ENCODE measurements around the gene COL25A1.

The COL25A1 gene

DNA sequence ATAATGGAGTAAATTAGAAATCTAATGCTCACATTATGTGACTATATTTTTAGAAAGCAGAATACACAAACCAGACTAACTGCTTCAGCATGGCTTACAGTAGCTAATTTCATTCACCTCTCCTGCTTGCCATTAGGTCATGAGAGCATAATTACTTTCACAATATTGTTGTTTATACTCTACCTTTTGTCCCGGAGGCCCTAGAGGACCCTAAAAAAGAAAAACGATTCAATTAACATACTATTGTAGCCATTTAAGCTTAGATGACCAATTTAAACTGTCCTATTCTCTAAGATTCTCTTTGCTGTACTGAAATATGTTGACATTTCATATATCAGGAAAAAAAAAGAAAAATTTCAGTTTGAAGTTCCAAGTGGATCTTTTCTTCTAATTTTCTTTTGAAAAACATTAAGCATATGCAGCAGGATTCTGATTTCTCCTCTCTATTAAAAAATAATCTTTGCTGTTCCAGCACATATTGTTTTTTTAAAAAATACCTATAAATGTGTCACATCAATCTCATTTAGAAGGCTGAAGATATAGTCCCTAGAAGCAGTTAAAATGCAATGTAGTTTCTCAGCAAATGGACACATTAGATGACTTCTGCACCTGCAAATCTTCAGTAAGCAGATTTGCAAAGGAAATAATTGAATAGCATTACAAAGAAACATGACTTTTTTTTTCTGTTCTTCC is 381.9 kb downstream of the COL25A1 start:
- H3K36me3 Mint-ChIP-seq: no peaks in the 10 kb centered on the region
- no peaks in the 10 kb centered on the region for H3K9me3 Mint-ChIP-seq
- H3K27me3 Mint-ChIP-seq: no peaks in the 10 kb centered on the region
- no peak overlapping the region for H3K27ac Mint-ChIP-seq
- no peak overlapping the region for H3K4me3 Mint-ChIP-seq
- peaks cover 3% of the 10 kb centered on the region for H3K4me1 Mint-ChIP-seq

DNA sequence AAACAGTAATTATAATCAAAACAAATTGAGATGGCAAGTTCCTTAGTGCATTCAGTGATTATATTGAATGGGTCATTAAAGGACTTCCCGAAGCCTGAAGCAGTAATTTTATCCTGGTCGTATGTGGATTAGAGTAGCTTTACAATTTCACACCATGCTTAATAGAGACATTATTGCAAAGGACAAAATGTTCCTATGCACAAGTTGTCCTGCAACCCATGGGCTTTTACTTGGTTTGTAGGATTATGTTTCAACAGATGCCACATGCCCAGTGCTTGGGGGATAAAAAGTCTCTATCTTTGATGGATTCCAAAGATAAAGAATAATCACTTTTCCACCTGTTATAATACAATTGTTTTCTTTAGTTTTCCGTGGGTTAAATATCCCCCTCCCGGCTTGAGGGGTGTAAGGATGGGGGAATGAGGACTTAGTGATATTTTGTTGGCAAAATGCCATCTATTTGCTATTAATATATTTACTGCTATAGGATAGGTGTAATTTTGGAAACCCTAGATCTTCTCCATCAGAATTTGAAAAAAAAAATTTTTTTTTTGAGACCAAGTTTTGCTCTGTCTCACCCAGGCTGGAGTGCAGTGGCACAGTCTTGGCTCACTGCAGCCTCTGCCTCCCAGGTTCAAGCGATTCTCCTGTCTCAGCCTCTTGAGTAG is 383.1 kb downstream of the COL25A1 start:
- Mint-ChIP-seq H3K27ac (no peak overlapping the region), H3K4me1 (peaks cover 3% of the 10 kb centered on the region), H3K36me3 (no peaks in the 10 kb centered on the region), H3K27me3 (no peaks in the 10 kb centered on the region), H3K4me3 (no peak overlapping the region), H3K9me3 (no peaks in the 10 kb centered on the region)

DNA sequence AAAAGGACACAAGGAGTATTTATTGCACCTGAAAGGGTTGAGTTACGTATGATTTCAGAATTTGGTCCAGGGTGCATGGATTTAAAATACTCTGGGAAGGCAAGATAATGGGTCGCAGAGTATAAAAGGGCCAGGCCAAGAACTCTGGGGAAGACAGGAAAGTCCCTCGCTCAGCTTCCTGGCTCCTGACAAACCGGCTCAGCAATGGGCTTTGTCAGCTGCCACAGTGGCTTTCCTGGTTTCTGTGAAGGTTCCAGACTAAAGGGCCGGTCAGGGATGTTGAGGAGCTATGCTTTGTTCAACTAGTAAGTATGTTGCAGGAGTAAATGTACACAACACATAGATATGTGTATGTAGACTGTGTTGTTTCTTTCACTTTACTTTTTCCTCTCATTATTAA is 385.2 kb downstream of the COL25A1 start:
- Mint-ChIP-seq H3K4me1 (peaks cover 3% of the 10 kb centered on the region), H3K27me3 (no peaks in the 10 kb centered on the region), H3K4me3 (no peak overlapping the region), H3K9me3 (no peaks in the 10 kb centered on the region), H3K27ac (no peak overlapping the region), H3K36me3 (no peaks in the 10 kb centered on the region)

DNA sequence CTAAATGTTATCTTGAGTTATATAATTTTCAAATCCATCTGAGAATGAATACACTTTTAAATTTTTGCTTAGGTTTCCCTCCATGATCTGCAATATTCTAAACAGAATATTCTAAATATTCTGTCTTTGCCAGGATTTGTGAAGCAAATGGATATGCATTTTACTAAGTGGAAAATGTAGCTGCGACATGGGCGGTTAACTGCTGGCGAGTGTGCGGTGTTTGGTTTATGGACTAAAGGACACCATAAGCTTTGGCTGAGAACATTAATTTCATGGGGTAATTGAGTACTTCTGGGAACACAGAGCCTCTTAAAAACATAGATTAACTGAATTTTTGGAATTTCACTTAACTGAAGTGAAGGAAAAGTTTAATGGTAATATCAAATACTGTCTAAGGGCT is 385.8 kb downstream of the COL25A1 start:
- no peaks in the 10 kb centered on the region for H3K9me3 Mint-ChIP-seq
- H3K36me3 Mint-ChIP-seq: no peaks in the 10 kb centered on the region
- H3K4me1 Mint-ChIP-seq: no peaks in the 10 kb centered on the region
- H3K4me3 Mint-ChIP-seq: no peak overlapping the region
- no peaks in the 10 kb centered on the region for H3K27me3 Mint-ChIP-seq
- H3K27ac Mint-ChIP-seq: no peak overlapping the region

DNA sequence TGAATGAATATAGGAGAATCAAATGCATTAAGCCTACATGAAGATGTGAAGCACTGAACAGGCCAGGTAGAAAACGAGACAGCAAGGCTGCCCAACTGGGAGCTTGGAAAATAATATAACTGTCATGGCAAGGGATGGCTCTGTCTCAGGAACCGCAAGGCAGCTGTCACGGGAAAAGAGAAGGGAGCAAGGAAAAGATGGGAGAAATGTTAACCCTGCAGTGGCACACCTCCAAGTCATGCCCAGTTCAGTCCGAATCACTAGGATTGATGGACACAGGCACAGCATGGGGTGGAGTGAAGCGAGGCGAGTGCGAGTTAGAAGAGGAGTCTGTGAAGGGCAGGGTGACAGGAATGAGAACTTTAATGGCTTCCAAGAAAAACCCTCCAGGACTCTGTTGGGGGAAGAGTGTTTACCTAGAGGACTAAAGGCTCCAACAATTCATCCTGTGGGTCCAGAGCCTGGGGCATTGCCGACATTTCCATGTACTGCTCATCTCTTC is 395.5 kb downstream of the COL25A1 start:
- Mint-ChIP-seq H3K36me3 (no peaks in the 10 kb centered on the region), H3K4me3 (no peak overlapping the region), H3K9me3 (no peaks in the 10 kb centered on the region), H3K27me3 (peaks cover 1% of the 10 kb centered on the region), H3K4me1 (no peaks in the 10 kb centered on the region), H3K27ac (no peak overlapping the region)

DNA sequence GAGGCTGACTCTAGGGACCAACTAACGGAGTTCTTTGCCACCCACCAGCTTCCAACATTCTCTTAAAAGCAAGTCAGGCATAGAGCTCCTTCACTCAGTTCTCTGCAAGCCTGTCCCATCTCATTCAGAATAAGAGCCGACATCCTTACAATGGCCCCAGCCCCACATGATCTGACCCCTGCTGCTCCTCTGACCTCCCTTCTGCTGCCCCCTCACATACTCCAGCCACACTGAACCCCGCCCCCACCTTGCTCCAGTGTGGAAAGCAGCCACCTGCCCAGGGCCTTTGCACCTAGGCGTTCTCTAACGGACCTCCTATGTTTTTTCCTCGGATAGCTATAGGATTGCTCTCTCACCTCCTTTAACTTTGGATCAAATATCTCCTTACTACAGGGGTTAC is 396.5 kb downstream of the COL25A1 start:
- Mint-ChIP-seq H3K27ac (no peak overlapping the region), H3K4me3 (no peak overlapping the region), H3K9me3 (no peaks in the 10 kb centered on the region), H3K4me1 (no peaks in the 10 kb centered on the region), H3K36me3 (no peaks in the 10 kb centered on the region), H3K27me3 (peaks cover 1% of the 10 kb centered on the region)

DNA sequence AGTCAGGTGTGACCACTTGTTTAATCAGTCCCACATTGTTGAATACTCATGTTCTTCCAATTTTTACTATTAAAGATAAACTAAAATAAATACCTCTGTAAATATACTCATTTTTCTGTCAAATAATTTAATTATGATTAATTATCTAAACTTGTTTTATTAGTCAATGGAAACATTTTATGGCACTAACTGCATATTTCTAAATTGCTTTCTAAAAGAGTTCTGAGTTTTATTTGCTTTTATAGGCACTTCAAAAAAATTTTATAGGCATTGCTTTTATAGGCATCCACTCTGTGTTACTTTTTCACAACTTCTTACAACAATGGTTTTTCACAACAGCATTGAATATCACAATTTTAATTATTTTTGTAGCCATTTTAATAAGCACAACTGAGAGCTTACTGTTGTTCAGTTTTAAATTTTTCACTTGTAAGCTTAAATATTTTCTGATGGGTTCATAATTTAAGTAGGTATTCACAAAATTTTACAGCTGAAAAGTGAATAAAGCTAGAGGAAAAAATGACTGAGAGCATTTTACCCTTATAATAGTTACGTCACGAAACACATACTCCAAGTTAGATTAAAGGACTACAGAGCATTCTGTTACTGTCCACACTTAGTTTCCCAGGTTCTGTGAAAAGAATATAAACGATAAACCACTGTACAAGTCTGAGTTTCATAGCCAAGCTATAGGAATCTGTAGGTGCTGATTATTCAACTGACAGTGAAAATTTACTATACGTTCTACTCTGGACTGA is 398.8 kb downstream of the COL25A1 start:
- Mint-ChIP-seq H3K36me3 (no peaks in the 10 kb centered on the region), H3K27ac (no peak overlapping the region), H3K4me1 (no peaks in the 10 kb centered on the region), H3K27me3 (no peaks in the 10 kb centered on the region), H3K4me3 (no peak overlapping the region), H3K9me3 (no peaks in the 10 kb centered on the region)

DNA sequence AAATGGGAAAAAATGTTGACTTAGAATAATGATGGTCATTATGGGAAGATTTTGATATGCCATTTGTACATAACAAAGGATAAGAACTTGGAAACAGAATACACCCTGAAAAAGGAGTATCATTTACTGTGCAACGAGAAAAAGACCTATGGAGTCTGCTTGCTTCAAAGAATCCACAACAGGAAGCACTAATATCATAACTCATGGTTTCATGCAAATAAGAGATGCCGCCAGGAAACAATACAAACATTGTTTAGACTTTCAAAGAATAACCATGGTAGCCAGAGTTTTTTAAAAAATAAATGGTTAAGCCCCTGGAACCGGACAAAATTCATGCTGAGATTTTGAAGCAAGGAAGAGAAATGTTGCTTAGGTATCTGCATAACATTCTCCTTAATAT is 399.7 kb downstream of the COL25A1 start:
- Mint-ChIP-seq H3K27ac (no peak overlapping the region), H3K36me3 (no peaks in the 10 kb centered on the region), H3K4me1 (no peaks in the 10 kb centered on the region), H3K27me3 (no peaks in the 10 kb centered on the region), H3K4me3 (no peak overlapping the region), H3K9me3 (no peaks in the 10 kb centered on the region)

DNA sequence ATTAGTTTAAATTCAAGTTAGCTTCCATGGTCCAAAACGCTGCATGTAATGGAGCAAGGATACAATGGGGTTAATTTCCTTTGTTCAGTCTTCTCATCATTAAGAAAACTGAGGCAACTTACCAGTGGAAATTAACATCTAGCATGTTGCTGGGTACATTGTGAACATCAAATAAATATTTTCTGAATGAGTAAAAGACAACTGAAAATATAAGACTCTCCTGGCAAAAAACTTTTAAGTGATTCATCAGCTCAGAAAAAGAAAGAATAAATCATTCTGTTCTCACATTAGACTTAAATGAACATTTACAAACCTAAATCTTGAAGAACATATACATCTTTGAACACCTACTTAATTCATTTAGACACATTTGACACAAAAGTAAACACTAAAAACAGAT is 401.2 kb downstream of the COL25A1 start:
- Mint-ChIP-seq H3K27ac (no peak overlapping the region), H3K27me3 (no peaks in the 10 kb centered on the region), H3K4me3 (no peak overlapping the region), H3K36me3 (no peaks in the 10 kb centered on the region), H3K9me3 (no peaks in the 10 kb centered on the region), H3K4me1 (no peaks in the 10 kb centered on the region)

DNA sequence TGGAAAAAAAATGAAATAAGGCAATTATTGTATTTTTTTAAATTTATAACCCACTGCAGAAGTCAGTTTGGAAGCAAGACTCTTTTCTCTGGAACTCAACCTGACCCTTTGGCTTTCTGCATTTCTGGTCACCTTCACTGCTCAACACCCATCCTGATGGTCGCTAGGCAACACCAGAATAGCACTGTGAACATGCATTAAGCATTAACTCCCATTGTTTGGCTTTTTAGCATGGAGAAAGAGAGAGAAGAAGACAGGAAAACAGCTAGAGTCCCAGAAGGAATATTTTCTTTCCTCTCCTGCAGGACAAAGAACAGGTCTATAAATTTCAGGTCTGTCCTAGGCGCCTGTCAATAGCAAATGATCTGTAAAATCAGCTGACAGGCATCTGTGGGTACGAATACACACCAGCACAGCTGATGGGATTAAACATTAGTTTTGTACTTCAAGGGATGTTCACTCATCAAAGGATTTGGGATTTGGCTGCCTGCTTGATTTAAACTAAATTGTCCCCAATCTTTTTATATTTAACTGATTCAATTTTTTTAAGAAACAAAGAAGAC is 402.4 kb downstream of the COL25A1 start:
- Mint-ChIP-seq H3K4me1 (no peaks in the 10 kb centered on the region), H3K9me3 (no peaks in the 10 kb centered on the region), H3K36me3 (no peaks in the 10 kb centered on the region), H3K27ac (no peak overlapping the region), H3K27me3 (no peaks in the 10 kb centered on the region), H3K4me3 (no peak overlapping the region)

DNA sequence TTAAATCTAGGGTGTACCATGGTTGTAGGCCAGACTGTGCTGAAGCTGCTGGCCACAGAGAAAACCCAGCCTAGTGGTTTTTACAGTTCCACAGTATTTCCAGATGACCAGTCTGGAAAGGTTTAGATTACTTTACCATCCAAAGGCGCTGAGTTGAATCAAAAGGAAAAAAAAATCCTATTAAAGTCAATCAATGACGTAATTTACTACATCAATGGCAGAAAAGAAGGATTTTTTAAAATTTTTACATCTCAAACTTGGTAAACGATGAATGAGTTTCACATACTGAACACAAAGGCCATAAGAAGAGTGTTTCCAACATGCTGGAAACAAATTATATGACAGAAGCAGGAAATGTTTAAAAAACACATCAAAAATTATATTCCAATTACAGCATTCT is 409.0 kb downstream of the COL25A1 start:
- Mint-ChIP-seq H3K9me3 (no peaks in the 10 kb centered on the region), H3K4me3 (no peak overlapping the region), H3K4me1 (no peaks in the 10 kb centered on the region), H3K36me3 (no peaks in the 10 kb centered on the region), H3K27ac (no peak overlapping the region), H3K27me3 (no peaks in the 10 kb centered on the region)

DNA sequence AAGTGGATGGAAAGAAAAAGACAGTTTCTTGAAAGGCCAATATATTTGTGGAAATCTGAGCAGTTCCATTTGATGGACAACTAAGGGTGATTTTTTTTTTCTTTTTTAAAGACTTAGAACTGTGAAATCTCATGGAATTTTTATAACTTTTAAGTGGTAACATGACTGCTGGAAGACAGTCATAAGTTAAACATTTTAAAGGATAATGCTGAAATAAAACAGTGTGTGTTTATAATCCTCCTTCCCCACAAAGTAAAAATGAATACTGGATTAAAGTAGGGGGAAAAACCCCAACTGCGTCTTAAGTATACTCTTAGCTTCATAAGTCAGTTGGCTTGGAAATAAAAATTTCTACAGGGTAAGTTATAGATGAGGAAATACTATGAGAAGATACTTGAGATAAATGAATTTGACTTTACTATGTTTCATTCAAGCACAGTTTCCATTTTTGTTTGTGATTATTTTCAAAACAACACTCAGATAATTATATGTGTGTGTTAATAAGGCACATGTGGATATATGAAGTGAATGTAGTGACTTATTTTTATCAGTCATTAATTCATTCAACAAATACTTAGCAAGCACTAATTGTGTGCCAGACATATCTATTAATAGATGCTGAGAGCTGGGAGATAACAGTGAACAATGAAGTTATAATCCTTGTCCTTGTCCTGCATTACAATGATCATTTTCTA is 410.4 kb downstream of the COL25A1 start:
- Mint-ChIP-seq H3K9me3 (no peaks in the 10 kb centered on the region), H3K27me3 (no peaks in the 10 kb centered on the region), H3K36me3 (no peaks in the 10 kb centered on the region), H3K4me3 (no peak overlapping the region), H3K27ac (no peak overlapping the region), H3K4me1 (no peaks in the 10 kb centered on the region)

DNA sequence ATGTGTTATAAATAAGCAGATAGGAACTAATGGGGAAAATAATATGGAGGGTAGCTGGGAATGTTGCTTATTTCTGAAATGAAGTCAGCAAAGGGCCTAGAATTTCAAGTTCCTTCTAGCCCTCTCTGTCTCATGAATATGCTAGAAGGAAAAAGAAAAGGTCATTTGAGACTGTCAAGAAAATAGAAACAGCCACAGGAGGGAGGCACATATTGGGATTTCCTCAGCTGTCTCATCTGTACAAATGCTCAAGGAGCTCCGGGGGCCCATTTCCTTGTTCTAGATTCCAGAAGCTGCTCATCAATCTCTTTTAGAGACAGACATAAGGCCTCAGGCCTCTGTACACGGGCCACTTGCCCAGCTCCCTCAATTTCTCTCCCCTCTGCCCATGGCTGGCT is 412.0 kb downstream of the COL25A1 start:
- no peak overlapping the region for H3K27ac Mint-ChIP-seq
- H3K4me1 Mint-ChIP-seq: no peaks in the 10 kb centered on the region
- H3K36me3 Mint-ChIP-seq: no peaks in the 10 kb centered on the region
- H3K9me3 Mint-ChIP-seq: no peaks in the 10 kb centered on the region
- H3K27me3 Mint-ChIP-seq: no peaks in the 10 kb centered on the region
- no peak overlapping the region for H3K4me3 Mint-ChIP-seq

DNA sequence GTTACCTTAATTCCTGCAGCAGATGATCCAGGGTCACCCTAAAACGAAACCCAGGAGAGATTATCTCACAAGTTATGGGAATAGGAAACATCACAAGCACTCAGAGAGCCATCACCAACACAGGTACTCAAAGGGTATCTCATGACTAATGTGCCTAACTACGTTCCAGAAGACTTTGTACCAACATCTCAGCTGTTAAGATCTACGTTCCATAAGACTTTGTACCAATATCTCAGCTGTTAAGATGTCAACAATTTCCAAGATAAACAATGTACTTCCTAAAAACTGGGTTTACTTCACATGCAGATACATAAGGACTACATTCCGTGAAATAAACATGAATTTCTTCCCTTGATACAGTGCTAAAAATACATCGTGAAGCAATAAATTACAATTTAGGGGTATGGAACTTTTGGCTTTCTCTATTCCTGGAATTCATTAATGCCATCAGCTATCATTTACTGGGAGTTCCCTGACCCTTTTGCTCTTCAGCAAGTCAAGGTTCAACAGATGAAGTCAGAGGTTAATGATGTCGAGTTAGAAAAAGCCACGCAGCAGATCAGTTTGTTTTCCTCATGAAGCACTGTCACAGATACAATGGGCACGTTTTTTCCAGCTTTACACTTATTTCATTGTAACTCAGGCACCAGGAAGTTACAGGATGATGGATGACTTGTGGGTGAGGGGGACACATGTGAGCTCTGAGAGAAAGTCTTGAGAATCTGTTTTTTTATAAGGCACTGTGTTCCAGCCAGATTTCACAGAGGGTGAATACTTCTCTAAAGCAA is 412.6 kb downstream of the COL25A1 start:
- no peaks in the 10 kb centered on the region for H3K27me3 Mint-ChIP-seq
- no peaks in the 10 kb centered on the region for H3K4me1 Mint-ChIP-seq
- no peak overlapping the region for H3K27ac Mint-ChIP-seq
- no peaks in the 10 kb centered on the region for H3K9me3 Mint-ChIP-seq
- H3K36me3 Mint-ChIP-seq: no peaks in the 10 kb centered on the region
- H3K4me3 Mint-ChIP-seq: no peak overlapping the region

DNA sequence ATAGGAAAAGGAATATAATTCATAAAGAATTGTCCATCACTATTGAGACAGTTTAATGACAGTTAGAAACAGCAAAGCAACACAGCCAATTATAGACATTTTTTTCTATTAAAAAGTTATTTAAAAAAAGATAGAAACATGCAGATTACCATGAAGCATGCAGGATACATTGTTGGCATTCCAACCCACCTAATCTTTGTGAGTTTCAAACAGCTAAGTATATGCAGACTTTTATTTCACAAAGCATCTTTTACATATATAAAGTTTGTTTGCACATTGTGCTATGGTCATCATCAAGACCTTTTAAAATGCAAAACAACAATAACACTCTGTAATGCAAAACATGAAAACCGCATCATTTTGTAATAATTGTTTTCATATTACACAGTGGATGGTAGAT is 413.7 kb downstream of the COL25A1 start:
- Mint-ChIP-seq H3K4me1 (no peaks in the 10 kb centered on the region), H3K9me3 (no peaks in the 10 kb centered on the region), H3K27me3 (no peaks in the 10 kb centered on the region)

More for the DNA sequence above, 413.7 kb downstream of the COL25A1 start:
- no peak overlapping the region for H3K4me3 Mint-ChIP-seq
- H3K27ac Mint-ChIP-seq: no peak overlapping the region
- H3K36me3 Mint-ChIP-seq: no peaks in the 10 kb centered on the region

All from activated naive CD4-positive, alpha-beta T cell treated with anti-CD3 and anti-CD28 coated beads, Interleukin-2, amount 50 U/mL, for 24 hours (primary cell).